SK-N-SH (cell line): ENCODE results near the gene MRI1. TPM values are rescaled to one million over a fixed set of nuclear protein-coding genes. Genes with fewer than 3 reads are reported as not detected.

ENCODE experiments used
- CTCF ChIA-PET: fragments of 300-600, 350-600 bp; formaldehyde crosslinking; extraction: SDS; loops from one replicate; lab custom pipeline; 2021; lab: Yijun Ruan, JAX
- POLR2A ChIA-PET: fragments of 350-600 bp; sonication (Branson Sonifier 250); formaldehyde crosslinking; extraction: SDS; loops from one replicate; lab custom pipeline; 2020; ENCODE audit warnings: antibody characterized with exemption, inconsistent platforms; lab: Yijun Ruan, JAX
- DNase-seq: peaks from one replicate; pipeline ENCODE4 v3.0.0; 2012
- H2AFZ ChIP-seq: fragments of 200-600 bp; sonication (generic); 2 replicates; pipeline ENCODE4 v1.8.1; 2016; ENCODE audit warnings: antibody characterized with exemption, mild to moderate bottlenecking, low read depth
- H3F3A ChIP-seq: fragments of 200-600 bp; sonication (generic); replicated peaks from 2 replicates; pipeline ENCODE3; 2016; ENCODE audit warnings: antibody characterized with exemption, mild to moderate bottlenecking; ENCODE audit not compliant: insufficient read depth
- H3K27ac ChIP-seq, 2 experiments: fragments of 200-500 bp in 1 of 2; fragments of 200-600 bp in 1 of 2; sonication (Bioruptor generic) in 1 of 2; sonication (generic), shearing (Covaris generic) in 1 of 2; 2 replicates each; pipeline versions ENCODE4 v1.5.1 to v1.6.1; 2014 to 2016; ENCODE audit warnings: low read depth in 2 of 2, inconsistent platforms in 1 of 2, low read length in 1 of 2, mild to moderate bottlenecking in 1 of 2, mixed read lengths in 1 of 2
- H3K27me3 ChIP-seq: fragments of 200-600 bp; sonication (generic), shearing (Covaris generic); 2 replicates; pipeline ENCODE4 v1.6.1; 2016; ENCODE audit warnings: mixed run types; ENCODE audit not compliant: insufficient read depth
- H3K36me3 ChIP-seq, 2 experiments: fragments of 200-500 bp in 1 of 2; fragments of 200-600 bp in 1 of 2; sonication (Bioruptor generic) in 1 of 2; sonication (generic) in 1 of 2; replicated peaks in 1 of 2; 2 replicates each; pipeline versions ENCODE3 to v1.5.1; 2014 to 2016; ENCODE audit warnings: low read length in 1 of 2, mild to moderate bottlenecking in 1 of 2; ENCODE audit not compliant: insufficient read depth in 2 of 2, control insufficient read depth in 1 of 2
- H3K4me1 ChIP-seq, 2 experiments: fragments of 200-500 bp in 1 of 2; fragments of 200-600 bp in 1 of 2; sonication (Bioruptor generic) in 1 of 2; sonication (generic), shearing (Covaris generic) in 1 of 2; 2 replicates each; pipeline versions ENCODE4 v1.5.1 to v1.6.1; 2014 to 2016; ENCODE audit warnings: low read depth in 1 of 2, low read length in 1 of 2, mixed run types in 1 of 2; ENCODE audit not compliant: insufficient read depth in 2 of 2, control insufficient read depth in 1 of 2
- H3K4me2 ChIP-seq: fragments of 200-600 bp; sonication (generic), shearing (Covaris generic); 2 replicates; pipeline ENCODE4 v1.6.1; 2017; ENCODE audit warnings: mixed run types
- H3K4me3 ChIP-seq, 2 experiments: fragments of 200-500 bp in 1 of 2; fragments of 200-600 bp in 1 of 2; sonication (Bioruptor generic) in 1 of 2; sonication (generic), shearing (Covaris generic) in 1 of 2; 2 replicates each; pipeline versions ENCODE4 v1.5.1 to v1.8.1; 2014 to 2016; ENCODE audit warnings: low read depth in 2 of 2, inconsistent platforms in 1 of 2, low read length in 1 of 2, mild to moderate bottlenecking in 1 of 2, mixed read lengths in 1 of 2, moderate library complexity in 1 of 2
- H3K79me2 ChIP-seq: fragments of 200-600 bp; sonication (generic); 2 replicates; pipeline ENCODE4 v1.8.1; 2017; ENCODE audit warnings: mild to moderate bottlenecking; ENCODE audit not compliant: insufficient read depth
- H3K9ac ChIP-seq: fragments of 200-600 bp; sonication (generic); 2 replicates; pipeline ENCODE4 v1.6.1; 2017; ENCODE audit warnings: mixed run types
- H3K9me2 ChIP-seq: fragments of 200-600 bp; sonication (generic); 2 replicates; pipeline ENCODE4 v1.6.1; 2017; ENCODE audit warnings: mixed run types
- H3K9me3 ChIP-seq: fragments of 200-600 bp; sonication (generic); 2 replicates; pipeline ENCODE4 v1.6.1; 2017; ENCODE audit warnings: mixed run types, mild to moderate bottlenecking, moderate library complexity
- H4K20me1 ChIP-seq: fragments of 200-600 bp; sonication (generic); 2 replicates; pipeline ENCODE4 v1.6.1; 2017; ENCODE audit warnings: mild to moderate bottlenecking, mixed run types; ENCODE audit not compliant: insufficient read depth
- GATA2 ChIP-seq: sonication (generic); formaldehyde crosslinking; IDR thresholded peaks from 2 replicates; pipeline ENCODE4 v1.5.0; 2020; ENCODE audit warnings: mild to moderate bottlenecking, missing genetic modification reagents
- IRF3 ChIP-seq: fragments of 150-350 bp; IDR thresholded peaks from 2 replicates; pipeline ENCODE4 v1.6.1; 2016; ENCODE audit warnings: mild to moderate bottlenecking, low read depth, low read length
- MXI1 ChIP-seq: IDR thresholded peaks from 2 replicates; pipeline ENCODE4 v1.6.1; 2012; ENCODE audit warnings: mild to moderate bottlenecking, low read depth, low read length, improper control_type of control experiment
- REST ChIP-seq: IDR thresholded peaks from 2 replicates; pipeline ENCODE4 v1.6.1; 2012; ENCODE audit warnings: mild to moderate bottlenecking, low read depth, low read length, moderate library complexity
- TAF1 ChIP-seq: IDR thresholded peaks from 2 replicates; pipeline ENCODE4 v1.6.1; 2012; ENCODE audit warnings: low read depth, mild to moderate bottlenecking, low read length, moderate library complexity, borderline replicate concordance
- WGBS: methylation state at CpG from one replicate; pipeline ENCODE4 v1.1.6; 2017; ENCODE audit warnings: low lambda C conversion rate; 5-methylcytosine and 5-hydroxymethylcytosine counted together
- polyA plus RNA-seq, 3 experiments: library from polyadenylated mRNA; depleted of rRNA; stranded (reverse); fragments of >200 nt; gene quantifications; 2 replicates each; pipeline ENCODE4 v1.2.3, GENCODE V29; 2012
- TF ChIP-seq, protein P1 (sequence below): IDR thresholded peaks from 2 replicates; pipeline ENCODE4 v1.4.0; 2012; ENCODE audit warnings: low read depth
- TF ChIP-seq, protein P2 (sequence below): IDR thresholded peaks from 2 replicates; pipeline ENCODE4 v1.4.0; 2012; ENCODE audit warnings: low read depth, borderline replicate concordance

The MRI1 gene
- polyA plus RNA-seq, 1 of the 3 experiments (the other 2 are of a cell fraction), result 49.6 TPM

- TF ChIP-seq, protein P1, sequence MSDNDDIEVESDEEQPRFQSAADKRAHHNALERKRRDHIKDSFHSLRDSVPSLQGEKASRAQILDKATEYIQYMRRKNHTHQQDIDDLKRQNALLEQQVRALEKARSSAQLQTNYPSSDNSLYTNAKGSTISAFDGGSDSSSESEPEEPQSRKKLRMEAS, result peak; percentile 33; the same call in 1 of the 2 replicates
- TF ChIP-seq, protein P2, sequence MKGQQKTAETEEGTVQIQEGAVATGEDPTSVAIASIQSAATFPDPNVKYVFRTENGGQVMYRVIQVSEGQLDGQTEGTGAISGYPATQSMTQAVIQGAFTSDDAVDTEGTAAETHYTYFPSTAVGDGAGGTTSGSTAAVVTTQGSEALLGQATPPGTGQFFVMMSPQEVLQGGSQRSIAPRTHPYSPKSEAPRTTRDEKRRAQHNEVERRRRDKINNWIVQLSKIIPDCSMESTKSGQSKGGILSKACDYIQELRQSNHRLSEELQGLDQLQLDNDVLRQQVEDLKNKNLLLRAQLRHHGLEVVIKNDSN, result peak; percentile 69
- TF ChIP-seq TAF1 (peak; percentile 69; the same call in 1 of the 2 replicates), GATA2 (CRISPR knock-in tag) (no peak), IRF3 (peak; percentile 99)
- TF ChIP-seq, all 33 proteins: peak for 12
These were observed 30.7 kb downstream of the MRI1 start, which contains the start of gene ZSWIM4 (continued) for GRCh38 chr19:13794757-13795589.

- peak; percentile 56 for DNase-seq
- CTCF ChIA-PET, result interaction anchor here (0.7 to 3.1 kb wide), 8 partner anchors 10 to 66 kb away, joined by 3 to 13 read pairs (median 4); no protein-coding TSS in a partner anchor
- H3K4me1 ChIP-seq, result peaks cover 15 to 18% of the 10 kb centered on the region in 2 experiments; a peak in 3 of 4 replicates
These were observed 31.4 kb downstream of the MRI1 start for GRCh38 chr19:13795595-13796300.

More at GRCh38 chr19:13795595-13796300, 31.4 kb downstream of the MRI1 start:
- Histone ChIP-seq H3F3A (peaks cover 24% of the 10 kb centered on the region), H3K9ac (peak overlapping the region; percentile 79), H3K9me3 (no peaks in the 10 kb centered on the region), H3K27ac (peak overlapping the region; percentile 78 to 92), H3K27me3 (no peaks in the 10 kb centered on the region), H2AFZ (no peak overlapping the region), H3K36me3 (peaks cover under 1 to 3% of the 10 kb centered on the region in 2 experiments), H3K4me2 (peak overlapping the region; percentile 89), H3K4me3 (peak overlapping the region; percentile 75), H3K9me2 (no peaks in the 10 kb centered on the region), H3K79me2 (peaks cover 39% of the 10 kb centered on the region), H4K20me1 (peaks cover 3% of the 10 kb centered on the region; the same call in 1 of the 2 replicates)
- TF ChIP-seq REST (no peak), MXI1 (0 out of 2 replicates have a peak, but pooled peaks have one; percentile 10)
- POLR2A ChIA-PET, result interaction anchor here (0.6 to 1.7 kb wide), 6 partner anchors 21 to 816 kb away, joined by 3 to 9 read pairs (median 4); no protein-coding TSS in a partner anchor
- WGBS, result 2% methylated on average over 12 of the region's 42 CpGs
